ENCODE results near the gene MYLK4. TPM values are rescaled to one million over a fixed set of nuclear protein-coding genes. Genes with fewer than 3 reads are reported as not detected.

MYLK4 gene
- total and polyA plus RNA-seq, 4 donors, result 0.07 to 0.65 (median 0.39) TPM

DNA sequence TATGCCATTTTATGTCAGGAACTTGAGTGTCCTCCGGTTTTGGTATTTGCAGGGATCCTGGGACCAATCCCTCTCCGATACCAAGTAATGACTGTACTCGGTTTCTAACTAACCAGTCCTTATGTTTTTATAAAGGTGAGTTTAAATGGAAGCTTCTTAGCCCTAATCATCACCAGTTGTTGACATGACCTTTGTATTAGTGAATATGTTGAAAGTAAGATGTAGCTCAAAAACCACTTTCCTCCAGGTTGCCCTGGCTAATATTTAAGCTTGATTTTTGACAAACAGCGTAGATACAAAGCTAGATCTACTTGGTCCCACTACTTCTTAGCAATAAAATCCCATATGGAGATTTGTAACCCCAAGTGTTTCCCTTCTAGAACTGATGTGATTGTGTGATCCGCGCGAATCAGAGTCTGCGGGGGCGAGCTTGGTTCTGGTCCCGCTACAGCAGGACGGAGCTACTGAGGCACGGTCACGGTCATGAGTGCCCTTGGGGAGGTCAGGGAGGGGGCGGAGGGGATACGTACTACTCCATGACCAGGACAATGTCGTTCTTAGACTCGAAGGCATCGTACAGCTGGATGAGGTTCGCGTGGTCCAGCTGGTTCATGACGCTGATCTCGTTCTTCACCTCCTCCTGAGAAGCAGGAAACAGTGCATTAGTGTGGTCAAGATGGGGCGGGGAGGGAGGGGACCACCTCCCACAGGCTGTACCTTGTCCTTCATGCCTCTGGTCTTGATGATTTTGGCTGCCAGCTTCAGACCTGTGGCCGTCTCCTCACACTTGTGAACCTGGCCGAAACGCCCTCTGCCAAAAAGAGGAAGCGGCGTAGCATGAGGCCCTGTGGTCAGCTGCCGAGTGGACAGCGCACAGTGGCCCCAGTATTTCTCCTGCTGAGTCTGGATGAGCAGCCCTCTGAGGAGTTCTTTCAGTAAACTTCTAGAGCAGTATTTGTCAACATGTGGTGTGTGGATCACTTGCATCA is 65.7 kb downstream of the MYLK4 start:
- WGBS, result 95% methylated on average over 30 of the region's 30 CpGs
- TF ChIP-seq FOXA2 (IDR thresholded peaks at IDR 0.05) (peak; percentile 15), GABPA (IDR thresholded peaks at IDR 0.05 in 1 of 2, conservative IDR thresholded peaks at IDR 0.05 in 1 of 2) (no peak), HNF4A (conservative IDR thresholded peaks at IDR 0.05) (peak; percentile 36 to 40)

DNA sequence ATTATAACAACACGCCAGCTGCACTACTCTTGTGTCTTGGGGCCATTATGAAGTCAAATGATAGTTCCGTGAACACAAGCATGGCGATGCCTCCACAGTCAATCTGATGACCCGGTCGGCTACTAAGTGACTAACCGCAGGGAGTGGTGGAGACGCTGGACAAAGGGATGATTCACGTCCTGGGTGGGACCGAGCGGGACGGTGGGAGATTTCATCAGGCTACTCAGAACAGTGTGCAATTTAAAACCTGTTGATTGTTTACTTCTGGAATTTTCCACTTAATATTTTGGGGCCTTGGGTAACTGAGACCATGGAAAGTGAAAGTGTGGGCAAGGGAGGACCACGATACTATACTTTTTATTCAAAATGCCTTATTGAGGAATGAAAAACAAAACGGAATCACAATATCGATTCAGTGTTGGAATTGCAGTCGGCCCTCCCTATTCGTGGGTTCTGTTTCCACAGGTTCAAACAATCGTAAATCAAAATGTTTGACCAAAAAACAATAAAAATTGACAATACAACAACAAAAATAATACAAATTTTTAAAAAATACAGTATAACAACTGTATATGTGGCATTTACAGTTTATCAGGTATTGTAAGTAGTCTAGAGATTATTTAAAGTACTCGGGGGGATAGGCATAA is 66.5 kb downstream of the MYLK4 start:
- WGBS, result 97% methylated on average over 18 of the region's 18 CpGs
- TF ChIP-seq, protein P1, sequence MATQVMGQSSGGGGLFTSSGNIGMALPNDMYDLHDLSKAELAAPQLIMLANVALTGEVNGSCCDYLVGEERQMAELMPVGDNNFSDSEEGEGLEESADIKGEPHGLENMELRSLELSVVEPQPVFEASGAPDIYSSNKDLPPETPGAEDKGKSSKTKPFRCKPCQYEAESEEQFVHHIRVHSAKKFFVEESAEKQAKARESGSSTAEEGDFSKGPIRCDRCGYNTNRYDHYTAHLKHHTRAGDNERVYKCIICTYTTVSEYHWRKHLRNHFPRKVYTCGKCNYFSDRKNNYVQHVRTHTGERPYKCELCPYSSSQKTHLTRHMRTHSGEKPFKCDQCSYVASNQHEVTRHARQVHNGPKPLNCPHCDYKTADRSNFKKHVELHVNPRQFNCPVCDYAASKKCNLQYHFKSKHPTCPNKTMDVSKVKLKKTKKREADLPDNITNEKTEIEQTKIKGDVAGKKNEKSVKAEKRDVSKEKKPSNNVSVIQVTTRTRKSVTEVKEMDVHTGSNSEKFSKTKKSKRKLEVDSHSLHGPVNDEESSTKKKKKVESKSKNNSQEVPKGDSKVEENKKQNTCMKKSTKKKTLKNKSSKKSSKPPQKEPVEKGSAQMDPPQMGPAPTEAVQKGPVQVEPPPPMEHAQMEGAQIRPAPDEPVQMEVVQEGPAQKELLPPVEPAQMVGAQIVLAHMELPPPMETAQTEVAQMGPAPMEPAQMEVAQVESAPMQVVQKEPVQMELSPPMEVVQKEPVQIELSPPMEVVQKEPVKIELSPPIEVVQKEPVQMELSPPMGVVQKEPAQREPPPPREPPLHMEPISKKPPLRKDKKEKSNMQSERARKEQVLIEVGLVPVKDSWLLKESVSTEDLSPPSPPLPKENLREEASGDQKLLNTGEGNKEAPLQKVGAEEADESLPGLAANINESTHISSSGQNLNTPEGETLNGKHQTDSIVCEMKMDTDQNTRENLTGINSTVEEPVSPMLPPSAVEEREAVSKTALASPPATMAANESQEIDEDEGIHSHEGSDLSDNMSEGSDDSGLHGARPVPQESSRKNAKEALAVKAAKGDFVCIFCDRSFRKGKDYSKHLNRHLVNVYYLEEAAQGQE (IDR thresholded peaks at IDR 0.05), result no peak
- no peak for TF ChIP-seq GABPA (IDR thresholded peaks at IDR 0.05 in 1 of 2, conservative IDR thresholded peaks at IDR 0.05 in 1 of 2)
- no peak for TF ChIP-seq YY1 (IDR thresholded peaks at IDR 0.05)
- no peak for TF ChIP-seq HNF4G (IDR thresholded peaks at IDR 0.05)
- TF ChIP-seq, protein P2, sequence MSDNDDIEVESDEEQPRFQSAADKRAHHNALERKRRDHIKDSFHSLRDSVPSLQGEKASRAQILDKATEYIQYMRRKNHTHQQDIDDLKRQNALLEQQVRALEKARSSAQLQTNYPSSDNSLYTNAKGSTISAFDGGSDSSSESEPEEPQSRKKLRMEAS (IDR thresholded peaks at IDR 0.05), result no peak
- TF ChIP-seq SP1 (IDR thresholded peaks at IDR 0.05), result no peak
- no peak for TF ChIP-seq TAF1 (conservative IDR thresholded peaks at IDR 0.05)
- DNase-seq (ENCODE audit: low spot score), result no peak
- Histone ChIP-seq H3K4me1 (ENCODE audit: control insufficient read depth in 4 of 4, insufficient read depth in 4 of 4, low read length in 3 of 4) (peaks cover 0 to 10% (median 3%) of the 10 kb centered on the region in 4 donors), H3K9me3 (ENCODE audit: control insufficient read depth in 4 of 4, low read length in 3 of 4) (no peaks in the 10 kb centered on the region), H3K9ac (ENCODE audit: low read depth in 1 of 2, low read length in 2 of 2) (no peak overlapping the region), H3K4me3 (ENCODE audit: low read depth in 1 of 3, low read length in 3 of 3) (no peak overlapping the region), H3K36me3 (ENCODE audit: control insufficient read depth in 4 of 4, insufficient read depth in 3 of 4, low read depth in 1 of 4, low read length in 3 of 4) (no peaks in the 10 kb centered on the region), H3K27me3 (ENCODE audit: control insufficient read depth in 4 of 4, insufficient read depth in 4 of 4, low read length in 3 of 4) (no peaks in the 10 kb centered on the region), H3K27ac (ENCODE audit: low read depth in 1 of 2, low read length in 2 of 2) (no peak overlapping the region)

More for the DNA sequence above, 65.7 kb downstream of the MYLK4 start:
- H3K27me3 ChIP-seq (ENCODE audit: control insufficient read depth in 4 of 4, insufficient read depth in 4 of 4, low read length in 3 of 4), result no peaks in the 10 kb centered on the region
- H3K9ac ChIP-seq (ENCODE audit: low read depth in 1 of 2, low read length in 2 of 2), result no peak overlapping the region
- no peak for DNase-seq (ENCODE audit: low spot score)
- no peaks in the 10 kb centered on the region for H3K9me3 ChIP-seq (ENCODE audit: control insufficient read depth in 4 of 4, low read length in 3 of 4)
- H3K4me1 ChIP-seq (ENCODE audit: control insufficient read depth in 4 of 4, insufficient read depth in 4 of 4, low read length in 3 of 4), result peaks cover 0 to 10% (median 3%) of the 10 kb centered on the region in 4 donors
- no peak overlapping the region for H3K27ac ChIP-seq (ENCODE audit: low read depth in 1 of 2, low read length in 2 of 2)
- H3K4me3 ChIP-seq (ENCODE audit: low read depth in 1 of 3, low read length in 3 of 3), result no peak overlapping the region
- H3K36me3 ChIP-seq (ENCODE audit: control insufficient read depth in 4 of 4, insufficient read depth in 3 of 4, low read depth in 1 of 4, low read length in 3 of 4), result no peaks in the 10 kb centered on the region

DNA sequence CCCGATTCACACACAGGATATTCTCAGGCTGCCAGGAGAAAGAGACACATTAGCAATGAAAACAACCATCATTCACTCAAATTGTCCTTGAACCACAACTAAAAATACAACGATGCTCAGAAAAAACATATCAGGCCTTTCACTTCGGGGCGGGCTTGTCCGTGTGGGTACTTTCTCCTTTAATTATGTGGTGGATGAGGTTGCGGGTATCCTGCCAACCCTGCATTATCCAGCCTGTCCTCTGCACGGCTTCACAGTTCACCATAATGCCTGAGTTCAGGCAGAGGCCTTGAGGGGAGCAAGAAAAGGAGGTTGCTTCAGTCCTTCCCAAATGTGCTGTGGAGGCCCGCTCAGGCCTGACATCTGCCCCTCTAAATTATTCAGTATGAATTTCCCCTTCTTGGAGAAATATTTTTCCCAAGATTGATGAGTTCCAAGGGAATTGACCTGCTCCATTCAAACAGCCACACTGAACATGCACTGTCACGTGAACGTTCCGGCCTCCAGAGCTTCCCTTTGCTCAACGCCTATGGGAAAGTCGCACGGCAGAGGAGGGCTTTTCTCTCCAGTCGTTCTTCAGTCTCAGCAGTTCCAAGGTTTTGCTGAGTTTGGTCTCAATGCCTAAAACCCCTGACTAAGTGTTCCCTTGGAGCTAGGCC is 70.3 kb downstream of the MYLK4 start:
- Histone ChIP-seq H3K27me3 (ENCODE audit: control insufficient read depth in 4 of 4, insufficient read depth in 4 of 4, low read length in 3 of 4) (no peaks in the 10 kb centered on the region), H3K9ac (ENCODE audit: low read depth in 1 of 2, low read length in 2 of 2) (no peak overlapping the region), H3K4me1 (ENCODE audit: control insufficient read depth in 4 of 4, insufficient read depth in 4 of 4, low read length in 3 of 4) (peaks cover 0 to 9% (median 3%) of the 10 kb centered on the region in 4 donors), H3K4me3 (ENCODE audit: low read depth in 1 of 3, low read length in 3 of 3) (no peak overlapping the region), H3K27ac (ENCODE audit: low read depth in 1 of 2, low read length in 2 of 2) (no peak overlapping the region), H3K36me3 (ENCODE audit: control insufficient read depth in 4 of 4, insufficient read depth in 3 of 4, low read depth in 1 of 4, low read length in 3 of 4) (no peaks in the 10 kb centered on the region), H3K9me3 (ENCODE audit: control insufficient read depth in 4 of 4, low read length in 3 of 4) (no peaks in the 10 kb centered on the region)
- WGBS, result 83% methylated on average over 15 of the region's 15 CpGs
- DNase-seq (ENCODE audit: low spot score), result no peak
- TF ChIP-seq, protein P2 (IDR thresholded peaks at IDR 0.05), result no peak
- TF ChIP-seq, protein P3, sequence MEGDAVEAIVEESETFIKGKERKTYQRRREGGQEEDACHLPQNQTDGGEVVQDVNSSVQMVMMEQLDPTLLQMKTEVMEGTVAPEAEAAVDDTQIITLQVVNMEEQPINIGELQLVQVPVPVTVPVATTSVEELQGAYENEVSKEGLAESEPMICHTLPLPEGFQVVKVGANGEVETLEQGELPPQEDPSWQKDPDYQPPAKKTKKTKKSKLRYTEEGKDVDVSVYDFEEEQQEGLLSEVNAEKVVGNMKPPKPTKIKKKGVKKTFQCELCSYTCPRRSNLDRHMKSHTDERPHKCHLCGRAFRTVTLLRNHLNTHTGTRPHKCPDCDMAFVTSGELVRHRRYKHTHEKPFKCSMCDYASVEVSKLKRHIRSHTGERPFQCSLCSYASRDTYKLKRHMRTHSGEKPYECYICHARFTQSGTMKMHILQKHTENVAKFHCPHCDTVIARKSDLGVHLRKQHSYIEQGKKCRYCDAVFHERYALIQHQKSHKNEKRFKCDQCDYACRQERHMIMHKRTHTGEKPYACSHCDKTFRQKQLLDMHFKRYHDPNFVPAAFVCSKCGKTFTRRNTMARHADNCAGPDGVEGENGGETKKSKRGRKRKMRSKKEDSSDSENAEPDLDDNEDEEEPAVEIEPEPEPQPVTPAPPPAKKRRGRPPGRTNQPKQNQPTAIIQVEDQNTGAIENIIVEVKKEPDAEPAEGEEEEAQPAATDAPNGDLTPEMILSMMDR (IDR thresholded peaks at IDR 0.05; ENCODE audit: low read depth, low read length, missing input control), result no peak
- no peak for TF ChIP-seq HNF4A (conservative IDR thresholded peaks at IDR 0.05)
- TF ChIP-seq, protein P4, sequence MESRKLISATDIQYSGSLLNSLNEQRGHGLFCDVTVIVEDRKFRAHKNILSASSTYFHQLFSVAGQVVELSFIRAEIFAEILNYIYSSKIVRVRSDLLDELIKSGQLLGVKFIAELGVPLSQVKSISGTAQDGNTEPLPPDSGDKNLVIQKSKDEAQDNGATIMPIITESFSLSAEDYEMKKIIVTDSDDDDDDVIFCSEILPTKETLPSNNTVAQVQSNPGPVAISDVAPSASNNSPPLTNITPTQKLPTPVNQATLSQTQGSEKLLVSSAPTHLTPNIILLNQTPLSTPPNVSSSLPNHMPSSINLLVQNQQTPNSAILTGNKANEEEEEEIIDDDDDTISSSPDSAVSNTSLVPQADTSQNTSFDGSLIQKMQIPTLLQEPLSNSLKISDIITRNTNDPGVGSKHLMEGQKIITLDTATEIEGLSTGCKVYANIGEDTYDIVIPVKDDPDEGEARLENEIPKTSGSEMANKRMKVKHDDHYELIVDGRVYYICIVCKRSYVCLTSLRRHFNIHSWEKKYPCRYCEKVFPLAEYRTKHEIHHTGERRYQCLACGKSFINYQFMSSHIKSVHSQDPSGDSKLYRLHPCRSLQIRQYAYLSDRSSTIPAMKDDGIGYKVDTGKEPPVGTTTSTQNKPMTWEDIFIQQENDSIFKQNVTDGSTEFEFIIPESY (IDR thresholded peaks at IDR 0.05), result no peak
- no peak for TF ChIP-seq RAD21 (IDR thresholded peaks at IDR 0.05)
- no peak for TF ChIP-seq YY1 (IDR thresholded peaks at IDR 0.05)
- TF ChIP-seq GABPA (IDR thresholded peaks at IDR 0.05 in 1 of 2, conservative IDR thresholded peaks at IDR 0.05 in 1 of 2), result no peak
- TF ChIP-seq FOXA1 (IDR thresholded peaks at IDR 0.05), result no peak
- no peak for TF ChIP-seq NR2F2 (IDR thresholded peaks at IDR 0.05)
- TF ChIP-seq RXRA (IDR thresholded peaks at IDR 0.05), result no peak
- TF ChIP-seq, protein P5, sequence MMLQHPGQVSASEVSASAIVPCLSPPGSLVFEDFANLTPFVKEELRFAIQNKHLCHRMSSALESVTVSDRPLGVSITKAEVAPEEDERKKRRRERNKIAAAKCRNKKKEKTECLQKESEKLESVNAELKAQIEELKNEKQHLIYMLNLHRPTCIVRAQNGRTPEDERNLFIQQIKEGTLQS (IDR thresholded peaks at IDR 0.05), result no peak
